ENCODE results near the gene HAP1.
"Not testable (repeated sequence)": the region's sequence is repeated elsewhere in the genome, so short reads cannot be mapped to it uniquely, and the experiment has no call there.

Gene HAP1

DNA sequence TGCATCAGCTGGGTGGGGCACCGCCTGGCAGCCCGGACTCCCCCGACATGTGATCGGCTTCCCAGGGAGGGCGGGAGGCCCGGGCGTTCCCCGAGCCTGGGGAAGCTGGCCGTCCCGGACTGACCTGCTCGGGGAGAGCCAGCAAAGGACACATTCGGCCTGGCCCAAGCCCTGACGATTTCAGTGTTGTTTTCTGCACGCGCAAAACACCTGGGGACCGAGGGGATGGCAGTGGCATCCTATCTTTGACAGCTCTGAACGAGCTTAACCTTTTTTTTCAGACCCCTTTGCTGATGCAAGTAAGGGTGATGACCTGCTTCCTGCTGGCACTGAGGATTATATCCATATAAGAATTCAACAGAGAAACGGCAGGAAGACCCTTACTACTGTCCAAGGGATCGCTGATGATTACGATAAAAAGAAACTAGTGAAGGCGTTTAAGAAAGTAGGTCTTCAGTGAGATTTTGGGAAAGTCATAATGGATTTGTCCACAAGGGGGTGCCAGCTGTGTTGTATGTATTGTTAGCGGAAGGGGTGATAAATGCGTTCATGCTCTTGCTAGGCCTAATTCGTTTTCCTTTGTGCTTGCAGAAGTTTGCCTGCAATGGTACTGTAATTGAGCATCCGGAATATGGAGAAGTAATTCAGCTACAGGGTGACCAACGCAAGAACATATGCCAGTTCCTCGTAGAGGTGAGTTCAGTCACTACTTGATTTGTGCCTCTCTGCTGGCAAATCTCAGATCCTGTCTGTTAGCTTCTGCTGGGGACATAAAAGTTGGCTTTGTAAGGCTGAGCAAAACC, 44.7 kb downstream of the HAP1 start:
- DNase-seq: peak; percentile 73 to 82 (median 74)

DNA sequence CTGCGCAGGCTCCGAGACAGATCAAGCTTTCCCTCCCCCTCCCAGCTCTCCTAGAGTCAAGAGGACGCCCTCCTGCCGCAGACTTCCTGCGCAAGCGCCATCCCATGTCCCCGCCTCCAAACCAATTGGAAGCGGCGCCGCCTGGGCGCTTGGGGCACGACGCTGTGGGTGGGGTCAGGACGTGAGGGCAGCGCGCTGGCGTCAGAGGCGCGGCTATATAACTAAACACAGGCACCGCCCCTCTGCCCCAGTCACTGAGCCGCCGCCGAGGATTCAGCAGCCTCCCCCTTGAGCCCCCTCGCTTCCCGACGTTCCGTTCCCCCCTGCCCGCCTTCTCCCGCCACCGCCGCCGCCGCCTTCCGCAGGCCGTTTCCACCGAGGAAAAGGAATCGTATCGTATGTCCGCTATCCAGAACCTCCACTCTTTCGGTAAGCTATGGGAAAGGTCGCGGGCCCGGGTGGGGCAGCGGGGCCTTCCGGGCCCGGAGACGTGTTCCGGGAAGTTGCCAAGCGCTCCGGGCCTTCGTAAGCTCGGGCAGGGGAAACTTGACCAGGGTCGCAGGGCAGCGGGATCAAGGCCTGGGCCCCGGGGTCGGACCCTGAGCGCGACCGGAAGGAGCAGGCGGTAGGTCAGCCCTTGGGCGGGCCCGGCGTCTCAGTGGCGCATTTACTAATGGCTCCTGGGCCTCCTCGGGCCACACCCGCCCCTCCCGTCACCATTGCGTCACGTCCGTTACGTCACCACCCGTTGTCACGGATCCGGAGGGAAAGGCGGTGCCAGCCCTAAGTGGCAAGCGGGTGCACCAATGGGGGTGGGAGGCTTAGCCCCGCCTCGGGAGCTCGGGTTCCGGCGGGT, 45.6 kb downstream of the HAP1 start, which contains the start of gene EIF1:
Gene EIF1, plus strand, starts transcription at position 245 of the 856 bp plus-strand sequence. Its CDS starts 154 bp downstream, at position 399.
- peak; percentile 100 for DNase-seq

DNA sequence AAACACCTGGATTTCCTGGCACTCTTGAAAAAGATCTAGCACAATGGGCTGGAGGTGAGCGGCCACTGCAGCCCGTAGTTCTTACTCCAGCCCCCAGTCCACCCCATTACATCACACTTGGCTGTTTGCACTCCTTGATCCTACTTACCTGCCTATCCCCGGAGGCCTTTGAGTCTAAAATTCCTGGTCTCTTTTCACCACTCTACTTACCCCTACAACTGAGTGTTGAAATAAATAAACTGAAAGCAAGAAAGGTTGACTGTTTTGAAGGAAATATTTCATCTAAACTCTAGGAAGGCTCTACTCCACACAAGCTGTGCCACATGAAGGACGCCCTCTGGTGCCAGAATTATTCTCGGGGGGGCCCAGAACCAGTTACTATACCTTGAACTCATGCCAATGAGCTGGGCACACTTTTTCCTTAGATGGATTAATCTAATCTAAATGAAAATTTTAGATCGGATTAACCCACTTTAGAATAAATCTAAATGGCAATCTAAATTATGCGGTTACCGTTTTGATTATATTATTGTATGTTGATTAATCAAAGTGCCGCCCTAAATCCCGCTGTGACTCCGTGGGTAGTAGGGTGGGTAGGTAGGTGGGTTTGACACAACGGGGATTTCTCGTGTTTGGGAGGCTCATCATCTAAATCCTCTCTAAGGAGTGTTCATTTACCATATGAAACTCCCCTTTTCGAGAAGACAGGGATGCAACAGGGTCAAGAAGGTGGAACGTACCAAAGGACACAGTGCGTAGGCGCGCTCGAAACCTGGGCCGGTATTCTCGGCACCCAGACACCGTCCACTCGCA, 46.4 kb downstream of the HAP1 start:
- DNase-seq: peak in 3 of 4 experiments; percentile 38 to 58 (median 46)

DNA sequence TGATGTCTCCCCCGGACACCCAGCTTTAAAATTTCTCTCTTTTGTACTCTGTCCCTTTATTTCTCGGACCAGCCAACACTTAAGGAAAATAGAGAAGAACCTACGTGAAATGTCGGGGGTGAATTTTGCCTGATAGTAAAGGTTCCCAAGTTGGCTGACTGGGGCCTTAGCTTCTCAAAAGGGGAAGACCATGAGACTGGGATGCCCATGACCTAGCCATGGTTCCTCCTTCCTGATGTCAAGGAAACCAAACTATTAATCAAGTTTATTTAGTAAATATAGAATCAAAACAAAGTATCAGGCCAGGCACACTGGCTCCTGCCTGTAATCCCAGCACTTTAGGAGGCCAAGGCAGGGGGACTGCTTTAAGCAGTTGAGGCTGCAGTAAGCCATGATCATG, 48.2 kb downstream of the HAP1 start:
- peak; percentile 62 to 78 (median 76) for DNase-seq

DNA sequence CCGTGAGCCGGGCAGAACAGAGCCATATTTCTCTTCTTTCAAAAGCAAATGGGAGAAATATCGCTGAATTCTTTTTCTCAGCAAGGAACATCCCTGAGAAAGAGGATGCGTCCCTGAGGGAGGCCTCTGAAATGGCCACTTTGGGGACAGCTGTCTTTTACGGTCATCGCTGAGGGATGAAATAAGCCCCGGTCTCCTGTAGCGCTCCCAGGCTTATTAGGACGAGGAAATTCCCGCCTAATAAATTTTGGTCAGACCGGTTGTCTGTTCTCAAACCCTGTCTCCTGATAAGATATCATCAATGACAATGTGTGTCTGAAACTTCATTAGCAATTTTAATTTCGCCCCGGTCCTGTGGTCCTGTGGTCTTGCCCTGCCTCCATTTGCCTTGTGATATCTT, 48.7 kb downstream of the HAP1 start:
- not testable (repeated sequence) for DNase-seq

DNA sequence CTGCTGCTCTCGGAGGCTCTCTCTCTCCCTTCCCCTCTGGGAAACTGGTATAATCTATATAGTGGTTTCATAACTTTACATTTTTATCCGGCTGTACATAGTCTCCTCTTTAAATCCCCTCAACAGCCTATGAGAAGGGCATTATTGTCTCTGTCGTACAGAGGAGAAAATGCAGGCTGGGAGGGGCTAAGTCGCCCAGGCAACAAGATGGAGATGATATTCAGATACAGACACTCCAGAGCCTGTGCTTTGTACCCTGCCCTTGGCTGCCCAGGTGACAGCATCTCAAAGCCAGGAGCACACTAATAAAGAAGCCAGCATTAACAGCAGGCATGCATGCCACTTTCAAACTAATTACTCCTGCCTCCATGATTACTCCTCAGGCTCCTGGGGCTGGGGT, 50.4 kb downstream of the HAP1 start:
- DNase-seq: no peak

DNA sequence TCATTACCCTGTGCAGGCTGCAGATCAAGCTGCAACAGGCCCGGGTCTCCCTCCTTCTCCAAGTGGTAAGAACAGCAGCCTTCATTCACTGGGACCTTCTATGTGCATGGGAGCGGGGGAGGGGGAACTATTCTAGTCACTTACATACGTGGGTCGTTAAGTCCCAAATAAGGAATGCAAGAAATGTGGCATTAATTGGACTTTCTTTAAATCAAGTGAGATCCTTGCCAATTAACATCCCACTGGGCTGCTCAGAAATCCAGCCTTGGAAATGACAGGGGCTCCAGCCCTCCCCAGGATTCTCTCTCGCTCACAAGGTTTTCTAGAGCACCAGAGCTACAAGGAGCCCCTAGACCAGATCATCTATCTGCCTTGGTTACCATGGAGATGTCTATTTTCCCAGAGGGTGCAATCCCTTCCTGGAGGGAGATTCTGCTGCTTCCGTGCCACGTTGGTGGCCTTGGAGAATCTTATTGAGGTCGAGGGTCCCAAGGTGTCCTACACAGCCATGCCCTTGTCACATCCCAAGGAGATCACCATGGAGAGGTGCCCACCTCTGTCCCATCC, 50.9 kb downstream of the HAP1 start:
- no peak for DNase-seq

DNA sequence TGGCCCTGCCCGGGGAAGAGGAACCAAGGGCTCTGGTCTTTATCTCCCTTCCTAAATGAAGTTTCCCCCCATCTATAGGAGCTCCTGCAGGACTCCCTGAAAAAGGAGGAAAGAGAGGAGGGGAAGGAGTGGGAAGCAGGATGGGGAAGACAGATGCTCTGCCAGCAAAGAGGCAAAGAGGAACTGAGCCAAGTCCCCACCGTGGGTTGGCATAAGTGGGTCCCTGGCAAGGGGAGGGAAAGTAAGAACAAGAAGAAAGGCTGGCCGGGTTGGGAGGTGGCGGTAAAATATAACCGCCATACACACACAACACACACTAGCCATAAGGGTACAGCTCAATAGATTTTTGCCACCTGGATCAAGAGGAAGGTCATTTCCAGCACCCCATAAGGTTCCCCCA, 51.8 kb downstream of the HAP1 start:
- DNase-seq: peak; percentile 52 to 81 (median 74)

DNA sequence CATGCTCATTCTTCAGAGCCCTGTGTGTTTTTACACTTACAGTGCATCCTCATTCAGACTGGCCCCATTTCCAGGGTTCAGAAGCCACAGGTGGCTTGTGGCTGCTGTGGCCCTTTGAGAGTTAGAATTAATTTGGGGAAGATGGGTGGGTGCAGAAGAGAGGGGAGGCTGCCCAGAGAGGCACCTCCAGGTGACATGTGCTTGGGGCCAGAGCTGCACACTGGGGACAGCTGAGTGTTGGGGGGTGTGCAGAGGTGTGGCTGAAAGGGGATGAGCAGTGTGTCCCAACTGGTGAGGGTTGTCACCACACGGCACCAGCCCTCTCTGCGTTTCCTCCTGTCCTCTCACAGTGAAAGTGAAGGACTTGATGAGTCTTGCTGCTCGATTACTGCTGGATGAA, 52.7 kb downstream of the HAP1 start:
- DNase-seq: no peak

DNA sequence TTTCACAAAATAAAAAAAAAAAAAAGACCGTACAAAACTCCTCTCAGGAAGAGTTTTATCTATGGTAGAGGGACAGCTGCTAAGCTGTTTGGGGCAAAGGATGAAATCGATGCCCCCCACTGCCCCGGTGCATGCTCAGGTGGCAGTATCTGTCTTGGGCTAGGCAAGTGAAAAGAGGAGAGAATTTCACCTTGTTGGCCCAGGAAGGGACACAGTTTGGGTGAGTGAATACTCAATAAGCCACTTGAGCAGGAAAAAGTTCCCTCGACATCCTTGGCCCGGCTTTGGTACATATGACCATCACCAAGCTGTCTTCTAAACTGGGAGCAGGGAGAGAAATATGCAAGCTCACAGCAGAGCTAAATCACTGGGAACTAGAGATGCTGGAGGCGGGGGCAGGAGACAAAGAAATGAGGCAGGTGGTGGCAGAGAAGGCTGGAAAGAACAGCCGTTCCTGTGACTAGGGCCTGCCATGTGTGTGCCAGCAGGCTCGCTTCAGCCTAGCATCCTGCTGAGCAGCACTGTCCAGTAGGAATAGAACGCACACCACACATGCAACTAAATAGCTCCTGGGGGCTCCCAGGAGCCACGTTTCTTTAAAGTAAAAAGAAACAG, 53.9 kb downstream of the HAP1 start:
- DNase-seq: no peak

DNA sequence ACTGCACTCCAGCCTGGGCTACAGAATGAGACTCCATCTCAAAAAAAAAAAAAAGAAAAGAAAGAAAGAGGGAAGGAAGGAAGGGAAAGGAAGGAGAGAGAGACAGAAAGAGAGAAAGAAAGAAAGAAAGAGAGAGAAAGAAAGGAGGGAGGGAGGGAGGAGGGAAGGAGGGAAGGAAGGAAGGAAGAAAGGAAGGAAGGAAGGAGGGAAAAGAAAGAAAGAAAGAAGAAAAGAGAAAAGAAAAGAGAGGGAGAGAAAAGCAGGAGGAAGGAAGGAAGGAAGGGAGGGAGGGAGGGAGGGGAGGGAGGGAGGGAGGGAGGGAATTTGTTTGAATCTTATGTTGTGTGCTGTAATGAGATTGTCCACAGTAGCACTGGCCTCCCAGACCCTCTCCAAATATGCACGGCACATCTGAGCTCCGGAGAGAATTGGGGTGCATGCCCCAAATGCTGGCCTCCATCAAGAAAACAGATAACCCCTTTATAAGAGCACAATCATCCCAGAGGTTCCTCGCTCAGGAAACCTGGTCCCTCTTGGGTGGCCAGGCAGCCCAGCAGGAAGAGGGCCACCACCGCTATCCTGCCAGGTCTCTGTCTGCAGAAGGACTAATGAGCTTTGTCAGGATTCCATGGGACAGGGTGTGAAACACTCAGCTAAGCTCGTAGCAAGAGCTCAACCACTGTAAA, 54.6 kb downstream of the HAP1 start:
- no peak for DNase-seq

DNA sequence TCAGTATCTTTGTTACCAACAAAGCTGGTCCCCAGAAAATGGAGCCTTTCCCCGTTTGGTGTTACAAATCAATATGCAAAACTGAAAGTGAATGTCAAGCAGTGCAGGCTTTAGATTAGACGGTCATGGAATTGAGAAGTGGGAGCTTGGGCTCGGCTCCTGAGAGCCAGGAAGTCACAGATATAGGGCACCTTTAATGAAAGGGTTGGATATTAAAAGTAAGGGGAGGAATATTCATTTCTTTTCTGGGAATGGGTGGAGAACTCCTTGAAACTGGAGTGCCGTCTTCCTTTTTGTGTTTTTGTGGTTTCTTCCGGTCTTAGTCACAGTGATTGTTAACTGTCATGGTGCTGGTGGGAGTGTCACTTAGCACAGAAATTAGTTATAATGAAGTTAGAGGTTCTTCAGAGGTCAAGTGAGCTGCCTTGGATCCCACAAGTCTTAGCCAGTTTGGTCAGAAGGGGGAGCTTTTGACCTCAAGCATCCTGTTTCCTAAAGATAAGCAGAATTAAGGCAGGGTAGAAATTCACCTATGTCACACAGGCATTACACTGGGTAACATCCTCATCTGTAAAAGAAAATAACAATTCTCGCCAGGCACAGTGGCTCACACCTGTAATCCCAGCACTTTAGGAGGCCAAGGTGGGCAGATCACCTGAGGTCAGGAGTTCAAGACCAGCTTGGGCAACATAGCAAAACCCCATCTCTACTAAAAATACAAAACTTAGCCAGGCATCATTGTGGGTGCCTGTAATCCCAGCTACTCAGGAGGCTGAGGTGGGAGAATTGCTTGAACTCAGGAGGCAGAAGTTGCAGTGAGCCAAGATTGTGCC, 55.3 kb downstream of the HAP1 start:
- DNase-seq: peak; percentile 68 to 82 (median 80)

DNA sequence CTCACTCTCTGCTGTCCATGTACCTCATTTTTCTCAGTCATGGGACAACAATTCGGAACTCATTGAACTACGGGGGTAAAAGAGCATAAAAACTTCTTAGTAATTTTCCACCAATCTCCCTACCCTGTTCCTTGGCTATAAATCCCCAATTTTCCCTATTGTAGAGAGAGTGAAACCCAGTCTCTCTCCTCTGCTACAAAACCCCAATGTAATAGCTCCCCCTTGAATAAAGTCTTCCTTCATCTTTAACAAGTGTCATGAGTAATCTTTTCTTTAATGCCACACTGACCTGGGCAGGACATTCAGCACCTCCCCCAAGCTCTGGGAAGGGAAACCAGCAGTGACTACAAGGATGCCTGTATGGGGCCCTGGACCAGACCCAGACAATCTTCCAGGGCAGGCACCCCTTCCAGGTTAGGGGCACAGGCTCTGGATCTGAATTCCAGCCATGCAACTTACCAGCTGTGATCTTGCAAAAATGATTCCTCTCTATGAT, 56.0 kb downstream of the HAP1 start:
- peak in 2 of 4 experiments; percentile 41 to 46 for DNase-seq

DNA sequence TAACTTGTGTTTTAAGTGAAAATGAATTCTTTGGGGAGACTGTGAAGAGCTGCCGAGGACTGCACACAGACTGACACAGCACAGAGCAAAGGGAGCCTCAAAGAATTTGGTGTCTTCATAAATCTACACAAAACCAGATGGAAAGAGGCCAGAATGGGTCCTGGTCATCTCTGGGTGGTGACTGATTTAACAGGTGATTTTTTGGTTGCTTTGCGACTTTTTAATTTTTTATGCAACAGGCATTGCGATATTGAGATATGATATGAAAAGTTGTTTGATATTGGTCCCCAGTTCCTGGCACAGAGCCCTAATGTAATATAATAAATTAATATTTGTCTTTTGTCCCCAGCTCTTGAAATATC, 58.4 kb downstream of the HAP1 start:
- DNase-seq: no peak

DNA sequence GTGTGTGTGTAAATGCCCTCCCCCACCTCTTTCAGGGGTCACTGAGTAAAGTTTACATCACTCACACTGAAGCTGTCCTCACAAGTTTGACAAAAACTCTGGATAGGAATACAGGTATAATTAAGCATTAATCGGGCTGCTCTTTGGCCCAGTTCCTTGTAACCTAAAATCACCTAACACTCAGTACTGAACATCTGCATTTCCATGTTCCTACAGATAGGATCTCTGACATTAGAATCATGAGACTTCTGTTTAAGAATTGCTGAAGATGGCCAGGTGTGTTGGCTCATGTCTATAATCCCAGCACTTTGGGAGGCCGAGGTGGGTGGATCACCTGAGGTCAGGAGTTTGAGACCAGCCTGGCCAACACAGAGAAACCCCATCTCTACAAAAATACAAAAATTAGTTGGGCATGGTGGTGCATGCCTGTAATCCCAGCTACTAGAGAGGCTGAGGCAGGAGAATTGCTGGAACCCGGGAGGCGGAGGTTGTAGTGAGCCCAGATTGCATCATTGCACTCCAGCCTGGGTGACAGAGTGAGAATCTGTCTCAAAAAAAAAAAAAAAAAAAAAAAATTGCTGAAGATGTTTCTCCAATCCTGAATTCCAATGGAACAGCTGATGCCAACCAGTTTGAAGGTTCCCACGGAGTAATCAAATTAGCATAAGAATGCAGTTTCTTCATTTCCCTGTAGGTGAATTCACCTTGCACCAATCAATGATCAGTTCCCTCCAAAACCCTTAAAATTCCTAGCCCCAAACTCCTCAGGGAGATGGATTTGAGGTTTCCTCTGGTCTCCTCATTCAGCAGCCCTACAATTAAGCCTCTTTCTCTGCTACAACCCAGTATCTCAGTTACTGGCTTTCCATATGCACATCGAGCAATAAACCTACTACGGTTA, 59.0 kb downstream of the HAP1 start:
- DNase-seq: not testable (repeated sequence)
